ENCODE data around the gene PTPRE. TPM values are rescaled to one million over a fixed set of nuclear protein-coding genes. Genes with fewer than 3 reads are reported as not detected.

Gene PTPRE
- total and polyA plus RNA-seq, 4 donors: 1.5 to 12.5 (median 3.7) TPM

DNA sequence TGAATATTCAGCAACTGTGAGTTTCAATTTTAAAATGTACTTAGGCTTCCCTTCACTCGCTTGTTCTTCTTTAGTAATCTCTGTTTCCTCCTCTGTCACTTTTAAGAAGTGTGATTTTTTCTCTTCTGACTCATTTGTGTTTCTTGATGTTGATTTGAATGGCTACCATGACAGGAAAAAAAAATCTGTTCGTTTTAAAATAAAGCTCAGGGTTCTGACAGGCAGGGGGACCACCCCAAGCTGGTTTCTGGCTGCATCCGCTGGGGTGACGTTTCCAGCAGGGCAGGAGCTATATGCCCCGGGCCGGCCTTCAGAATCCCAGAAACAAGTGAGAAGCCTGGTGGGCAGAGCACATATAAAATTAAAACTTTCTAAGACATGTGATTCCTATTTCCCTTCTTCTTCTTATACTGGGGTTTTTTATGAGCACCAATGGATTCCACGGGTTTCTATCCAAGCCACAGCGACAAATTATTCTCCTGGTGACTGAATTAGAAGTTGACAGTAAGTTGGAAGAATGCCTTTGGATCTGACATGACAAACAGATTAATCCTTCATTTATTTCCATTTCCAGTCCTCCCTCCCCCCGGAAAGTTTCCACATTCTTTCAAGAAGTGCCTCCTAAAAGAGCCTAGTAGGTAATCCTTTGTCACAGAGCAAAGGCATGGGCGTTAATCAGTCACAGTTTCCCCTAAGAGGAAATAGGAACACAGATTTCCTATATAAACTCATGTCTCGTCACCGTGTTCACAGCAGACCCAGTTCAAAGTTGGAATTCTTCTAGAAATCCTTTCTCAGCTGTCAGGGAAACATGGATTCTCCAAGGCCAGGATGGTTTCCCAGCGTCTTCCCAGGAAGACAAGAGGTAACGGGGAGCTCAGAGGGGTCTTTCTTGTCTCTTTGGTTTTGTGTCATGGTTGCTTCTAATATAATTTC, 79.9 kb downstream of the PTPRE start:
- no peaks in the 10 kb centered on the region for H3K27me3 ChIP-seq (ENCODE audit: control insufficient read depth in 4 of 4, insufficient read depth in 4 of 4, low read length in 3 of 4)
- 78% methylated on average over 14 of the region's 14 CpGs for WGBS
- no peaks in the 10 kb centered on the region for H3K9me3 ChIP-seq (ENCODE audit: control insufficient read depth in 4 of 4, low read length in 3 of 4)
- no peak for TF ChIP-seq NR2F2 (IDR thresholded peaks at IDR 0.05)
- no peak for DNase-seq (ENCODE audit: low spot score)
- peaks cover 2 to 6% (median 3%) of the 10 kb centered on the region in 4 donors for H3K4me1 ChIP-seq (ENCODE audit: control insufficient read depth in 4 of 4, insufficient read depth in 4 of 4, low read length in 3 of 4)
- H3K9ac ChIP-seq (ENCODE audit: low read depth in 1 of 2, low read length in 2 of 2): no peak overlapping the region
- H3K27ac ChIP-seq (ENCODE audit: low read depth in 1 of 2, low read length in 2 of 2): no peak overlapping the region
- no peak overlapping the region for H3K4me3 ChIP-seq (ENCODE audit: low read depth in 1 of 3, low read length in 3 of 3)
- H3K36me3 ChIP-seq (ENCODE audit: control insufficient read depth in 4 of 4, insufficient read depth in 3 of 4, low read depth in 1 of 4, low read length in 3 of 4): no peaks in the 10 kb centered on the region

DNA sequence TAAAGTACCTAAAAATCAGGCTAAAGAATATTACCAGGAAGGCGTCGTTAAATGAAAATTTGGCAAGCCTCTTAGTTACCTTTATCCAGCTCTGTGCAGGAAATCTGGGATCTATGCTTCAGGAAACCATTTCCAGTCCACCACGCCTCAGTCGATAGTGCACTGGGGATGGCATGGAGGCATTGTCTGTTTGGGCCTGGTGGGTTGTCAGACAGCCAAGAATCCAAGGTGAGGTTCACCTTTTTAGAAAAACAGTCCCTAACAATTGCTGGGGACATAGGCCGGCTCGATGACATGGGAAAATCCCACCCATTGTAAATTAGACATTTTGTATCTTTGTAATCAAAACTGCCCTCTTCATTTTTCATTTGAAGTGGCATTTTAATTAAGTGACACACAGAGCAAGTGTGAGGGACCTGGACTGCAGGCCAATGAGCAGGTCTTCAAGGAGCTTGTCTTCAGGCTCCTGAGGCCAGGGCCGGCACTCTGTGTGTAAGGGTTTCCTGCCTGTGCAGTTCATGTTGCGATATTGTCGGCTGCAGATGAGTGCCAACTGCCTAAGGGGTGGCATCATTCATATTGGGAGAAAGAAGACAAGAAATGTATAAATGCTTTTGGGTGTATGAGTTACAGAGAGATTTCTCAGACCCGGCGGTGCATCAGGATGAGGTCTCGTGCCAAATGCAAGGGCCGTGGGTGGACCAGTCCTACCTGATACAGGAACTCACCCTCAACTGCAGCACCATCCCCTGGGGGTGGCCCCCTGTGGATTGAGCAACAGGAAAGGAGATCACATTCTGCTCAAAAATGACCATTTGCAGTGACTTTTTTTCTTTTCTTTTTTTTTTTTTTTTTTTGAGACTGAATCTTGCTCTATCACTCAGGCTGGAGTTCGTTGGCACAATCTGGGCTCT, 80.8 kb downstream of the PTPRE start:
- 85% methylated on average over 14 of the region's 14 CpGs for WGBS
- no peak overlapping the region for H3K4me3 ChIP-seq (ENCODE audit: low read depth in 1 of 3, low read length in 3 of 3)
- no peaks in the 10 kb centered on the region for H3K9me3 ChIP-seq (ENCODE audit: control insufficient read depth in 4 of 4, low read length in 3 of 4)
- no peak for DNase-seq (ENCODE audit: low spot score)
- no peaks in the 10 kb centered on the region for H3K27me3 ChIP-seq (ENCODE audit: control insufficient read depth in 4 of 4, insufficient read depth in 4 of 4, low read length in 3 of 4)
- no peak overlapping the region for H3K9ac ChIP-seq (ENCODE audit: low read depth in 1 of 2, low read length in 2 of 2)
- H3K4me1 ChIP-seq (ENCODE audit: control insufficient read depth in 4 of 4, insufficient read depth in 4 of 4, low read length in 3 of 4): peaks cover 2 to 6% (median 3%) of the 10 kb centered on the region in 4 donors
- TF ChIP-seq SP1 (IDR thresholded peaks at IDR 0.05) (no peak), YY1 (IDR thresholded peaks at IDR 0.05) (no peak), HNF4A (conservative IDR thresholded peaks at IDR 0.05) (no peak), NR2F2 (IDR thresholded peaks at IDR 0.05) (no peak), JUND (IDR thresholded peaks at IDR 0.05) (no peak), RAD21 (IDR thresholded peaks at IDR 0.05) (no peak), FOXA1 (IDR thresholded peaks at IDR 0.05) (no peak)
- TF ChIP-seq, protein P1, sequence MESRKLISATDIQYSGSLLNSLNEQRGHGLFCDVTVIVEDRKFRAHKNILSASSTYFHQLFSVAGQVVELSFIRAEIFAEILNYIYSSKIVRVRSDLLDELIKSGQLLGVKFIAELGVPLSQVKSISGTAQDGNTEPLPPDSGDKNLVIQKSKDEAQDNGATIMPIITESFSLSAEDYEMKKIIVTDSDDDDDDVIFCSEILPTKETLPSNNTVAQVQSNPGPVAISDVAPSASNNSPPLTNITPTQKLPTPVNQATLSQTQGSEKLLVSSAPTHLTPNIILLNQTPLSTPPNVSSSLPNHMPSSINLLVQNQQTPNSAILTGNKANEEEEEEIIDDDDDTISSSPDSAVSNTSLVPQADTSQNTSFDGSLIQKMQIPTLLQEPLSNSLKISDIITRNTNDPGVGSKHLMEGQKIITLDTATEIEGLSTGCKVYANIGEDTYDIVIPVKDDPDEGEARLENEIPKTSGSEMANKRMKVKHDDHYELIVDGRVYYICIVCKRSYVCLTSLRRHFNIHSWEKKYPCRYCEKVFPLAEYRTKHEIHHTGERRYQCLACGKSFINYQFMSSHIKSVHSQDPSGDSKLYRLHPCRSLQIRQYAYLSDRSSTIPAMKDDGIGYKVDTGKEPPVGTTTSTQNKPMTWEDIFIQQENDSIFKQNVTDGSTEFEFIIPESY (IDR thresholded peaks at IDR 0.05): no peak
- TF ChIP-seq, protein P2, sequence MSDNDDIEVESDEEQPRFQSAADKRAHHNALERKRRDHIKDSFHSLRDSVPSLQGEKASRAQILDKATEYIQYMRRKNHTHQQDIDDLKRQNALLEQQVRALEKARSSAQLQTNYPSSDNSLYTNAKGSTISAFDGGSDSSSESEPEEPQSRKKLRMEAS (IDR thresholded peaks at IDR 0.05): no peak
- TF ChIP-seq, protein P3, sequence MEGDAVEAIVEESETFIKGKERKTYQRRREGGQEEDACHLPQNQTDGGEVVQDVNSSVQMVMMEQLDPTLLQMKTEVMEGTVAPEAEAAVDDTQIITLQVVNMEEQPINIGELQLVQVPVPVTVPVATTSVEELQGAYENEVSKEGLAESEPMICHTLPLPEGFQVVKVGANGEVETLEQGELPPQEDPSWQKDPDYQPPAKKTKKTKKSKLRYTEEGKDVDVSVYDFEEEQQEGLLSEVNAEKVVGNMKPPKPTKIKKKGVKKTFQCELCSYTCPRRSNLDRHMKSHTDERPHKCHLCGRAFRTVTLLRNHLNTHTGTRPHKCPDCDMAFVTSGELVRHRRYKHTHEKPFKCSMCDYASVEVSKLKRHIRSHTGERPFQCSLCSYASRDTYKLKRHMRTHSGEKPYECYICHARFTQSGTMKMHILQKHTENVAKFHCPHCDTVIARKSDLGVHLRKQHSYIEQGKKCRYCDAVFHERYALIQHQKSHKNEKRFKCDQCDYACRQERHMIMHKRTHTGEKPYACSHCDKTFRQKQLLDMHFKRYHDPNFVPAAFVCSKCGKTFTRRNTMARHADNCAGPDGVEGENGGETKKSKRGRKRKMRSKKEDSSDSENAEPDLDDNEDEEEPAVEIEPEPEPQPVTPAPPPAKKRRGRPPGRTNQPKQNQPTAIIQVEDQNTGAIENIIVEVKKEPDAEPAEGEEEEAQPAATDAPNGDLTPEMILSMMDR (IDR thresholded peaks at IDR 0.05; ENCODE audit: low read depth, low read length, missing input control): no peak
- TF ChIP-seq, protein P4, sequence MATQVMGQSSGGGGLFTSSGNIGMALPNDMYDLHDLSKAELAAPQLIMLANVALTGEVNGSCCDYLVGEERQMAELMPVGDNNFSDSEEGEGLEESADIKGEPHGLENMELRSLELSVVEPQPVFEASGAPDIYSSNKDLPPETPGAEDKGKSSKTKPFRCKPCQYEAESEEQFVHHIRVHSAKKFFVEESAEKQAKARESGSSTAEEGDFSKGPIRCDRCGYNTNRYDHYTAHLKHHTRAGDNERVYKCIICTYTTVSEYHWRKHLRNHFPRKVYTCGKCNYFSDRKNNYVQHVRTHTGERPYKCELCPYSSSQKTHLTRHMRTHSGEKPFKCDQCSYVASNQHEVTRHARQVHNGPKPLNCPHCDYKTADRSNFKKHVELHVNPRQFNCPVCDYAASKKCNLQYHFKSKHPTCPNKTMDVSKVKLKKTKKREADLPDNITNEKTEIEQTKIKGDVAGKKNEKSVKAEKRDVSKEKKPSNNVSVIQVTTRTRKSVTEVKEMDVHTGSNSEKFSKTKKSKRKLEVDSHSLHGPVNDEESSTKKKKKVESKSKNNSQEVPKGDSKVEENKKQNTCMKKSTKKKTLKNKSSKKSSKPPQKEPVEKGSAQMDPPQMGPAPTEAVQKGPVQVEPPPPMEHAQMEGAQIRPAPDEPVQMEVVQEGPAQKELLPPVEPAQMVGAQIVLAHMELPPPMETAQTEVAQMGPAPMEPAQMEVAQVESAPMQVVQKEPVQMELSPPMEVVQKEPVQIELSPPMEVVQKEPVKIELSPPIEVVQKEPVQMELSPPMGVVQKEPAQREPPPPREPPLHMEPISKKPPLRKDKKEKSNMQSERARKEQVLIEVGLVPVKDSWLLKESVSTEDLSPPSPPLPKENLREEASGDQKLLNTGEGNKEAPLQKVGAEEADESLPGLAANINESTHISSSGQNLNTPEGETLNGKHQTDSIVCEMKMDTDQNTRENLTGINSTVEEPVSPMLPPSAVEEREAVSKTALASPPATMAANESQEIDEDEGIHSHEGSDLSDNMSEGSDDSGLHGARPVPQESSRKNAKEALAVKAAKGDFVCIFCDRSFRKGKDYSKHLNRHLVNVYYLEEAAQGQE (IDR thresholded peaks at IDR 0.05): no peak
- no peaks in the 10 kb centered on the region for H3K36me3 ChIP-seq (ENCODE audit: control insufficient read depth in 4 of 4, insufficient read depth in 3 of 4, low read depth in 1 of 4, low read length in 3 of 4)
- no peak overlapping the region for H3K27ac ChIP-seq (ENCODE audit: low read depth in 1 of 2, low read length in 2 of 2)

Data from liver (tissue), 9 donors.